GM19467 (cell line): Measurements from ENCODE around the gene RYR3.
A peak's percentile ranks its signal among the peaks of the same experiment; 100 is the strongest.

Source experiments
- ATAC-seq: cut with Tn5 transposase; IDR thresholded peaks from one replicate; pipeline ENCODE4 v1.9.1; 2021; ENCODE audit warnings: mild to moderate bottlenecking, moderate library complexity; ENCODE audit not compliant: unreplicated experiment

RYR3 gene

DNA sequence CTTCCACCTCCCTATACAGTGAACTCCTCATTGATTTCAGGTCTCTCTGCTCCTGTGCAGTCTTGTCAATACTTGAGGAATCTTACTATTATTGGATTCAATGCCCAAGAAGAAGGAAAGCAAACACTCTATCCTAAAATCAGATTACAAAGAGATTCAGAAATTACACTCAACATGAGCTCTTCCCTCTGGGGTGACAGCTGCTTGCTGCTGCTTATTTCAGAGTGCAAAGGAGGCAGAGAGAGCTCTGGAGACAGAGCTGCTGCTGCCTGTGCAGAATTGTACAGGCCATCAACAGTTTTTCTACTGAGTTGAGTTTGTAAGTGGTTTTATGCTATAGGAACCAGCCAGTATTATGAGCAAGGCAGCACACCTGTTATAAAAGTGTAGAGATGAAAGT, 7.1 kb downstream of the RYR3 start:
- no peak for ATAC-seq

DNA sequence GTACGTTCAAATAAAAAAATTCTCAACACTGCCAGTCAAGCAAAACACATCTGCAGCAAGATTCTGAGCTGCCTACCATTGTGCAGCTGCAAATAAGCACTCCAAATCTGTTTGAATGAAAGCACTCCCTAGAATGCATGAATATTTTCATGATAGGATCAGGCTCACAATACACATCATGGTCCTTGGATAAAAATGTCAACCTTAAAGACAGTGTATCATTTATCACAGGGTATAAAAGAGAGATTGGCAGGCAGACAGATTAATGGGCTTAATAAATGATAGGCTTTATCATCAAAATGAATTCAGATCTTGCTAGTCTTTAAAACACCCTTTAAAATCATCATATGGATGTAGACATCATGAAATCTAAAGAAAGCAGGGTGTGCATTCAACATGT, 9.2 kb downstream of the RYR3 start:
- ATAC-seq = no peak

DNA sequence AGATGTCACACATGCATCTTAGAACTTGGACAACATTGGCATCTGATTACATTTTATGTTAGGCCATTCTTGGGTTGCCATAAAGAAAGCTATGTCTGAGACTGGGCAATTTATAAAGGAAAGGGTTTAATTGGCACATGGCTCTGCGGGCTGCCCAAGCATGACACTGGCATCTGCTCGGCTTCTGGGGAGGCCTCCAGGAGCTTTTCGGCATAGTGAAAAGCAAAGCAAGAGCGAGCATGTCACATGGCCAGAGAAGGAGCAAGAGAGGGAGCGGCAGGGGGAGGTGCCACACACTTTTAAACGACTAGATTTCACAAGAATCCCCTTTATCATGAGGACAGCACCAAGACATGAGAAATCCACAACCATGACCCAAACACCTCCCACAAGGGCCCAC, 11.3 kb downstream of the RYR3 start:
- no peak for ATAC-seq

DNA sequence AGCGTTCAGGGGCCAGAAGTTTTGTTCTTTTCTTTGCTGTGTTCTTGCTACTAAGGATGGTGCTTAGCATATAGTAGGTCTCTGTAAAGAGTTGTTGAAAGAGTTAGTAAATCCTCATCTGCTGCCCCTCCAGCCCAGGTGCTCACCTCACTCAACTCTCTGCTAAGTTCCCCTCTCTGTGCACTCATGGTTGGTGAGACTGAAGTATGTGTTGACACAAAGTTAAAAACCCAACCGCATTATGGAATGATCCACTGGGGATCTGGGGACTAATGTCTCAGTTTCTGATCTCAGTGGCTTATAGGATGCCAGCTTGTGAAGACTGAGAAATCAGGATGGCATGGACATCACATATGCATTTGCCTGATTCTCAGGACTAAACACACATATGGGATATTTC, 13.8 kb downstream of the RYR3 start:
- ATAC-seq = no peak

DNA sequence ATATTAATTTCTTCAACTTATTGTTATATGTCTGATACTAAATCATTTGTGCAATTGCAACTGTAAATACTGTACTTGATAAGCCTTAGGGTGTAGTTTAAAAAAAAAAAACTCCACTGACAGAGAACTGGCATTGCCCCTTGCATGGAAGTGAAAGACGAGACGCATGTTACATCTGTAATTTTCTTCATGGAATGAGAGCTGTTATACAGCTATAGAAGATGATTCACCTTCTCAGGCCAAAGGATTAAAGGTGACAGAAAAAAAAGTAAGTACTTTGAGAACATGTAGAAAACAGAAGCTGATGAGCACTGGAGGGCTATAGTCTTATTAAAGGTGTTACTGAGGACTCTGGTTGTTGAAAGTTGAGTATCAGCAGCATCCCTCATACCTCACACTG, 16.1 kb downstream of the RYR3 start:
- ATAC-seq = no peak

DNA sequence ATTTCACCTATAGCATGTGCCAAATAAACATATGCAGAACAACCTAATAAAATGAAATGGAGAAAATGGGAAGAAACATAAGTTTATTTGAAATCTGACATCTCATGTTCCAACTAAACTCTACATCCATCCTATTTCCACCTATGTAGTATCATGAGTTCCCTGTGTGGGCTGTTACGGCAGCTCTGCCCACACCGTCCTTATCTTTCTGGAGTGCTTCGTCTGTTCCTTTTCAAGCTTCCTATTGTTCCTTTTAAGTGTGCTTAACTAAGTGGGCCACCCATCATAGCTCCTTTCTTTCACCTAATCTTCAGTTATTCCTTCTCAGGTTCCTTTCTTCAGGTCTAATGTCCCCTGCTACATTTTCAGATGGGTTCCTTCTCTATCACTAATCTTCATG, 17.3 kb downstream of the RYR3 start:
- ATAC-seq = no peak

DNA sequence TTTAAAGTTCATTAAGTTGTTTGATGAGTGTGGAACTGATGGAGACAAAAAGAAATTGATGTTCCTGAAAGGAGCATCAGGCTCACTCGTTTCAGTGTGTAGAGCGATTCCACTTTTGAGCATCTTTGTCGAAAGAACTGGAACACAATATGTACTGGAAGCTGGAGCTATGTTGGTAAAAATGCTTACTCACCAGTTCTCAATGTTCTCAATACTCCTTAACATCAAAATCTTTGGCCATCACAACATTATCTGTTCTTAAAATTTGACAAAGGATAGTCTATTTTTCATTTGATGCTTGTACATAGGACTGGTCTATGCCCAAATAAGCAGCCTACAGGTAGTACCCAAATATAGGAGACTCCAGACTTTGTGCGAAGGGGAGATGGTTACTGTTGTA, 18.7 kb downstream of the RYR3 start:
- no peak for ATAC-seq

DNA sequence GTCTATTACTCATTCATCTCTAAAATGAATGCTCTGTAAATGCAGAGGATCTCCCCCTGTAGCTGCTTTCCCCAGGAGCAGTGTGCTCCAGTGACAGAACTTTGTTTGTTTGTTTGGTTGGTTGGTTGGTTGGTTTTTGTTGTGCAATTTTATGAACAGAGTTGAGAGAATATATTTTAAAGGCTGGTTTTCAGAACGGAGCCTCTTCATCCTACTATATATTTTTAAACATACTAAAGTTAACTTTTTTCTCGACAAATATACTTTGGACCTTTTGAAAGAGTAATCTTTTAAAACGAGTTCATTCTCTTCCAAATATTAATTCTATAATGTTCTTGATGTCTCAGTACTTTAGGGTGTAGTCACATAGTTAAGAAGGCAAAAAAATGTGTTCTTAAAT, 20.2 kb downstream of the RYR3 start:
- no peak for ATAC-seq

DNA sequence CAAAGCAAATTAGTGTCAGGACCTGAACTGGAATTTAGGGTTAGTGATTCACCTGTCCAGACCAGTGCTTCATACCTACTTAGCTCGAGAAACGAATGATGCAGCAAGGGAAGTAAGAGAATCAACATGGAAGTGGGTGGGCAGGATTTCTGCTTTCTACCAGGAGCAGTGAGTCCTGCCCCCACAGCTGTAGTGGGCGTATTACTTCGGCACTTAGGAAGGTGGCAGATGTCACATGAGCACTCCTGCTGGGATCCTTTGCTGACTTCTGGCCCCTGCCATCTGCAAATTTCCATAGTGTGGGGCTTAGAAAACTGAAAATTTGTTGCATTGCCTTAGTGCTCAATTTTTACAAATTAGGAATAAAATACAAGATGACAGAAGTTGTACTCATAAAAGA, 31.2 kb downstream of the RYR3 start:
- ATAC-seq = no peak

DNA sequence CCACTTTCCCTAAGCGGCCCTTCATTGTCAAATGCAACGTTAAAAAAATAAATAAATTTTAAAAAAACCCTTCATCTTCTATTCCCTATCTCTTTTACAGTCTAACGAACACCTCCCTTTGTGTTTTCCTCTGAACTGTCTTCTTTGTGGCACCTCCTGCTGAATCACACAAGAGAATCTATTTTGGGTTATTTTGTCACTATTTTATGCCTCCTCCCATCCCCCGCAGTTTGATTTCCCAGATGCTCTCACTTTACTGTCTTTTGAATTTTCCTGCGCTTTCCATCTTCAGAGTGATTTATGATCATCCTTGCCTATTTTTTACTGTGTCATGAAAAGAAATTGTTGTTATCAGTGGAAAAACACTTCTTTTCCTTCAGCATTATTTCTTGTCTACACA, 32.5 kb downstream of the RYR3 start:
- no peak for ATAC-seq

DNA sequence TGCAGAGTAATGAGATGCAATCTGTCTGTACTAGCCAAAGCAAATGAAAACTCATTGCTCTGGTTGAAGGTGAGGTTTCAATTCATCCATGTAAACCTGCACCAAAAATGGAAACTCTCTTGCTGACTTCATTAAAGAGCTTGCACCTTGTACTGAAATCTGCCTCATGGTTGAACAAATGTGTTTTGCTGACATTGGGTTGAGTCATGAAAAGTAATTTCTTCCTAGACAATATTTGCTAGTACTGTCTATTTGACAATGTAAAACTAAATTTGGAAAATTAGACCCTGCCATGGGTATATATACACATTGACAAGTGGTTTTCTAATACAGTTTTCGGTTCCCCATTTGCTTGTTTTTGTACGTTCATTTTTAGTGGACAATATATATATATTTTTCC, 33.3 kb downstream of the RYR3 start:
- peak; percentile 45 for ATAC-seq

DNA sequence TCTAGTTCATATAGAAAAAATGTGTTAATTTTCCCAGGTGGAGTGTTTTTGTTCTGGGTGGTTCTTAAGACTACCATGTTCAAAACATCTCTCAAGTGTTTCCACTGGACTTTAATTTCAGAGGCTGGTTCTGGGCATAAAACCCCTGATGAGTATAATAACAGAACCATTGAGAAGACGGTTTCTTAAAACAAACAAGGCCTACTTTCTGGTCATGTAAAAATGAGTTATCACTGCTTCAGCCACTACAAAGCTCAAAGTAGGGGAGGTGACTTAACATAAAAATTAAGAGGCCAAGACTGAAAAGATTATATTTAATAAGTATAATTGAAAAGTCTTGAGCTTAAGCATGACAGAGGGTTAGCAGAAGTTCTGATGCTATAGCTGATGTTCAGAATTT, 33.8 kb downstream of the RYR3 start:
- peak; percentile 5 for ATAC-seq

DNA sequence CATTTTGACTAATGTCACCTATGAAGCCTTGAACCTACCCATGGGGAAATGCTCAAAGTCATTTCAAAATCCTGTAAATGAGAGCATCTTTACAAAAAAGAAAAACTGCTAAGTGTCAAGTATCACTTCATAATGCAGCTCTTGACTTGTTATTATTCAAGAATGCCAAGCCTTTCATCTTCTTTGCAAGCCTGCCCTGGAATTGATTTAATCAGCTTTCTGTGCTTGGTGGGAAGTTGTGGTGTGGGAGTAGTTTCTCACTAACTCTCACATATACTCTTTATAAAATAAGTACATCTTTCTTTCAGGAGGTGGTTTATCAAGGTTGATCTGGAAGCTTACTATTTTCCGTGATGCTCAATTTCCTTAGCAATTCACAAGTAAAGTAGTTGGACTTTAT, 43.6 kb downstream of the RYR3 start:
- ATAC-seq = no peak

DNA sequence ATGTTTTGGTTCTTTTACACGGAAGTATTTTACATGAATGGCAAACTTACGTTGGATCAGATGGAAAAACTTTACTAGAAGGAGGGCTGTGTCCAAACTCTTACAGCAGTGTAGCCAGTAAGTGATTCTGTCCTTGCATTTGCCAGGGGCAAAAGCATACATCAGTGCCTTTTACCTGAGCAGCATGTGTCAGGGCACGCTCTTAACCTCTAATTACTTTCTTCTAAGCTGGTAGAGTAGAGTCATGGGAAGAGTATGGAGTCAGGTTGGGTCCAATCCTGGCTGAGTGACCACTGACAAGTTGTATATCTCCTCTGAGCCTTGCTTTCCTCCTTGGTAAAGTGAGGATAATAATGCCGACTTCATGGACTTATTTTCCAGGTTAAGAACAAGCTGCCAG, 47.1 kb downstream of the RYR3 start:
- ATAC-seq = no peak

DNA sequence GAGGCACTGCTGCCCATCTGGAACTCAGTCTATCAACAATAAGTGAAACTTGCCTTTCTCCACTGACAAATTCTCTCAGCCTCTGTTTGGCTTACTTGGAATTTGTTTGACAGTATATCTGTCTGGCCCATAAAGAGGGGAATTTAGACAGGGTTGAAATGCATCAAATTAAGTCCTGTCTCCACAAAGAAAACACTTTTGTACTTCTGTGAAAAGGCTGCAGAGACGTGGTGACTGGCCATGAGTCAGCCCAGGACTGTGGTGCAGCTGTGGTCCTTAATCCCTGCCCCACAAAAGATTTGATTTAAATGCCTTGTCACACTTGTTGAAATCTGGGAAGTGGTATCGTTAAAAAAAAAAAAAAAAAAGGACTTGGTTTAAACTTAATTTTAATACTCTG, 47.5 kb downstream of the RYR3 start:
- no peak for ATAC-seq

DNA sequence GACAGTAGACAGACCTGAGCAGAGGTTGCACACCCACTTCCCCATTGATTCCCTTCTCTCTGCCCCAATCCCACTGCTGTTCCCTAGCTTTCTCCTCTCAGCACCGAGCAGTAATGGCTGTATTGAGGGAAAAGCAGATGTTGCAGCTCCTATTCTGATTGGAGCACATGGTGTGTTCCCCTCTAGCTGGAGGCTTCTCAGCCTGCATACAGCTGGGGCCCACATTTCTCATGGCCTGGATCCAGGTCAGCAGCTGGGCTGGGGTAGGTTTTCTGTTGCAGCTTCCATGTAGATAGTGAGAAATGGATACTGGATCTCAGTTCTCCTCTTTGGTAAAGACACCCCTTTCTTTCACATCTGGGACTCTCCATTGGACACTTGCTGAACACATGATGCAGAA, 50.1 kb downstream of the RYR3 start:
- ATAC-seq = no peak

DNA sequence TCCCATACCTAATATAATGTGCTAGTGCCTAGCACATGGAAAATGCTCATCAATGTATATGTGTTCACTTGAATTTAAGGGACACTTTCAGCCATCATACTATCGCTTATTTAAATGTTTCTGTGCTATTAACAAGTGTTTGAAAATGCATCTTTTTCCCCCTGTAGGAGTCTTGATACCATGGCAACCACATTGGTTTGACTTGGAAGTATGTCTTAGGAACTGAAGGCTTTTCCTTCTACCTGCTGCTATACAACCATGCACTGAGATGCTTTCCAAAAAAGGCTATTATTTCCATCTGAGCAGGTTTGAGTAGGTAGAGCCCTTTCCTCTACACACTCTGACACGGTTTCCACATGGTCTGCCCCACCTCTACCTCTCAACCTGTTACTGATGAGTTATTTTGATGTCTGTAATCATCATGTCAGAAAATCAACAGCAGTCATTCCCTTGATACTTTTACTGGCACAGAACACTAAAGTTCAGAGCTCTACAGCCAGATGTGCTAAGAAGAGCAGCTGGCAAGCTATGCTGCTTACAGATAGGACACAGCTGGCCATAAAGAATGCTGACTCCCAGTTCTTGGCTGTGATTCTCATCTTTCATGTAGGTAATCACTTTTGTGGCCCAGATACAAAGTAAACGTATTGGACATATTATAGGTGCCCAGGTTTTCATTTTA, 59.3 kb downstream of the RYR3 start:
- ATAC-seq = no peak

DNA sequence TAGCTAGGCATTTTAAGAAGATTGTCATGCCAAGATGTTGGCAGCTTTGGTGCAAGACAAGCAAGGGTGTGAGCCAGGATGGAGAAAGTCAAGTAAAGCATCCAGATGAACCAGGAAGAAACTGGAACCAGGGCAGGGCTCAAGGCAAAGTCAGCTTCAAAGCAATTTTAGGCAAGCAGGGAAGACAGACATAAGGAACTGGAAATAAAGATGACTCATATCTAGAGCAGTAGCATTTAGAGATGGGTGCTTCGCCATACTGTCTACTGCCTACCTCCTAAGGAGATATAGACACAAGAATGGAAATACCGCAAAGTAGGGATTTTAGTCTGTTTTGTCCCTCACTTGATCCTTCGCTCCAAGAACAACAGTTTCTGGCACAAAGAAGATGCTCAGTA, 59.9 kb downstream of the RYR3 start:
- ATAC-seq = no peak

DNA sequence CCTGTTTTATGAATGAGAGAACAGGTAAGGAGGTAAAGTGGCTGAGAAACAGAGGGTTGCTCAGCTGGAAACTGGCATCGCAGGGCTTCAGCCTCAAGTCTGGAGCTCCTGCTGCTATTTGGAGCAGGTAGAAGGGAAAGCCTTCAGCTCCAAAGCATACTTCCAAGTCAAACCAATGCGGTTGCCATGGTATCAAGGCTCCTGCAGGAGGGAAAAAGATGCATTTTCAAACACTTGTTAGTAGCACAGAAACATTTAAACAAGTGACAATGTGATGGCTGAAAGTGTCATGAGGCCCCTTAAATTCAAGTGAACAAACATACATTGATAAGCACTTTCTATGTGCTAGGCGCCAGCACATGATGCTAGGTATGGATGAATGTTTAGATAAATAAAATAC, 60.4 kb downstream of the RYR3 start:
- no peak for ATAC-seq

DNA sequence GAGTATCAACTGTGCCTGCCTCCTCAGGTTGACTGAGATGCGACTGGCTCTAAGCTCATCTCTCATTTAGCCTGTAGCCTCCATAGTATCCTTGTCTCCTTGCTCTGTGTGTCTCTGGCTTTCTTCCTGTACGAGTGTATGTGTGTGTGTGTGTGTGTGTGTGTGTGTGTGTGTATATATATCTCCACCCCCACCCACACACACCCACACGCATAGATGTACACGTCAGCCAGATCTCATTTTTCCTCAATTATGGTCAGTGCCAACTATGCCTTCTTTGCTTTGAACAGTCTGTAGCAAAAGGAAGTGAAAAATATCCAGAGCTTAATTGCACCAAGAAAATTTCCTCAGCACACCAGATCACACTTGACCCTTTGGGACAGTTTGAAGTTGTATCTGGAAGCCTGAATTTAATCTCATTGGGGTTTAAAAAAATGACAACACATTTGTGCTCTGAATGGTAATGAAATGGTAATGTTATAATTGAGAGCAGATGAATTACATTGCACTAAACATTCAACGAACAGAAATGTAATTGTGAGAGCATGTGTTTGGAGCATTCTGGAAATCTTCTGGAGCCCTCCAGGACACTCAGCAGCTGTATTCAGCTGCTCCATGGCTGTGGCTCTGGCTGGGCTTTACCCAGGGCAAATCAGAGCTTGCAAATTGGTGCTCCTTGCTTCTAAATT, 63.6 kb downstream of the RYR3 start:
- ATAC-seq = no peak

DNA sequence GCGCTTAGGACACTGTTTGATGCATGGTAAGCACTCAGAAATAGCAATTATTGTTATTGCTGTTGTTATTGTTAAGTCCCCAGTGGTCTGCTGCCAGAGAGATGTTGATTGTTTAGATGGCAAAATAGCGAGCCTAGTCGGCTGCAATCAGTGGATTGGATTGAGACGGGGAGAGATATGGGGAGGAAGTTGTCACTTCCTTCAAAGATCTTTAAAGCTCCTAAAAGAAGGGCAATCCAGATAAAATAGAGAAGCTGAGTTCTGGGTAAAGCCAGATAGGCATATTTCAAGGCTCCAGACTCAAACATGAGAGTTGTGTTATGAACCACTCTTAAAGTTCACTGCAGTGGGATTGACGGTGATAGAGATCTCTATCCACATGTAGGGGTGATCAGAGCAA, 64.5 kb downstream of the RYR3 start:
- ATAC-seq = no peak

DNA sequence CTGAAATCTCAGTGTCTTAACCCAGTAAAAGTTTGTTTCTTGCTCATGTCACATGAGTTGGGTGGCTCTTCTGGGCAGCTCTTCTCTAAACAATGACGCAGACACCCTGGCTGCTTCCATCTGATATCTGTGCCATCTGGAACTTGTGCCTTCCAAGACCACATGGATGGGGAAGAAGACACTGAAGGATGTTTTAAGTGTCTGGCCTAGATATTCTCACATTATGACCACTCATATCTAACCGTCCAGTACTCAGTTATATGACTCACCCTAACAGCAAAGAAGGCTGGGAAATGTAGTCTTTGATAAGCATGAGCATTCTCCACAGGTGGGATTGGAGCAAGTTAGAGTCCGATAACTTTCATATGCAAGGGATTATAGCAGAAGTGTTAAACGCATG, 66.4 kb downstream of the RYR3 start:
- ATAC-seq = no peak

DNA sequence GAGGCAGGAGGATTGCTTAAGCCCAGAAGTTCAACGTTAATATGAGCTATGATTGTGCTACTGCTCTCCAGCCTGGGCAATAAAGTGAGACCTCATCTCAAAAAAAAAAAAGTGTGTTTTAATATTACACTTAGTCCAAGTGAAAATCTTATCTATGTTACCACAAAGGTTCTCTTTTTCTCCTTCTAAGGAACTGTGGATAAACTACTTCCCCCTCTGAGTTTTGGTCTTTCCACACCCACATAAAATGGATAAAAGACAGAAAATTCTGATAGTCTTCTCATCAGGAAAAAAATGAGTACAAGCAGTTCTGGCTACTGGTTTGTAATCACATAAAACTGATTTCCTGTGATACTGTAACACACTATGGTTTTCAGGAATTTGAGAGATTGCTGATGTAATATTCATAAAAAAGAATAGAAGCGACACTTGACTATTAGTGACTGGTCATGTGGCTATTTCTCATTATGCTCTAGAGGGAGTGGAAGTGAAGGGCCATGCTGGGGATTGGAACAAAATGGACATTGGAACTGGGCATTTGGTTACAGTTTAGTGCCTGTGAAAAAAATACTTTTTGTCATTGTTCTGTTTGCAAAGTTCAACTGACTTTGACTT, 68.2 kb downstream of the RYR3 start:
- ATAC-seq = no peak
